GM18519 (cell line): ENCODE measurements around the gene TCEANC2.
"Not testable (repeated sequence)": the region's sequence is repeated elsewhere in the genome, so short reads cannot be mapped to it uniquely, and the experiment has no call there.

Experiments
- ATAC-seq: cut with Tn5 transposase; IDR thresholded peaks from one replicate; pipeline ENCODE4 v1.9.1; 2021; ENCODE audit warnings: mild to moderate bottlenecking, moderate library complexity; ENCODE audit not compliant: unreplicated experiment, low FRiP score

TCEANC2 gene

DNA sequence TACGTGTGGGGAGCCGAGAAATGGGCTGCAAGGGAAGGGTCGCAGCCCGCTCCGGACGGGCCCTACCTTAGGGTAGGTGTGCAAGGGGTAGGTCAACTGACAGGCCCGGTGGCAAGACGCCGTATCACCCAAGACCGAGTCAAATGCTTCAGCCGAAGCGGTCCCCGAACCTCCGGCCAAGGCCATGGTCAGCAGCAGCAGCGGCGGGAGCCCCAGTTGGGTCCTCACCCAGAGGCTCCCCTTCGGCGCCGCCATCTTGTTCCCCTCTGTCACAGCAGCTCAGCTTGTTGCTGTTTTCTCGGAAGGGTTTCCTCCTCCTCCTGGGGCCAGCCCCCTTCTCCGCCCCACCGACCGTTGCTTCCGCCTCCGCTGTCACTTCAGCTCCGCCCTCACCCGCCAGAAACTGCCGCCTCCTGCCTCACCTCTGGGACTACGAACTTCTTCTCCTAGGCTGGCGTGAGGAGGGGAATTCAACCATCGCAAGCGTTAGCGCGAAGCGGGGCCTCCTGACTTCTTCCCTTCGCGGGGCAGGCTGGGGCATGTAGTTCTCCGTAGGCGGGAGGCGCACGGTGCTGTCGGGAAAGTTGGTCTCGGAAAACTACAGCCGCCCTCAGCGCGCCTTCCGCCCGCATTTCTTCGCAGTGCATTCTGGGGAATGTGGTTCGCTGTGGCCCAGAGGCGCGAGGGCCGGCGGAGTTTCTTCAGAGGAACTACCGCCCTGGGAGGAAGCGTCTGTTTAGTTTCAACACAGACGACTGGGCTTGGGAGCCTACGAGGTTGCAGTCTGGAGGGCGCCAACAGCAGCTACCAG, at the start of gene TCEANC2, which contains the start of gene TMEM59:
Gene TCEANC2, plus strand, starts transcription at position 675 of the 811 bp plus-strand sequence. CDS start 815 bp downstream, outside the sequence.
Gene TMEM59, minus strand, starts transcription at position 271 of the 811 bp plus-strand sequence. Its CDS starts 16 bp downstream, at position 255.
- peak; percentile 92 for ATAC-seq

DNA sequence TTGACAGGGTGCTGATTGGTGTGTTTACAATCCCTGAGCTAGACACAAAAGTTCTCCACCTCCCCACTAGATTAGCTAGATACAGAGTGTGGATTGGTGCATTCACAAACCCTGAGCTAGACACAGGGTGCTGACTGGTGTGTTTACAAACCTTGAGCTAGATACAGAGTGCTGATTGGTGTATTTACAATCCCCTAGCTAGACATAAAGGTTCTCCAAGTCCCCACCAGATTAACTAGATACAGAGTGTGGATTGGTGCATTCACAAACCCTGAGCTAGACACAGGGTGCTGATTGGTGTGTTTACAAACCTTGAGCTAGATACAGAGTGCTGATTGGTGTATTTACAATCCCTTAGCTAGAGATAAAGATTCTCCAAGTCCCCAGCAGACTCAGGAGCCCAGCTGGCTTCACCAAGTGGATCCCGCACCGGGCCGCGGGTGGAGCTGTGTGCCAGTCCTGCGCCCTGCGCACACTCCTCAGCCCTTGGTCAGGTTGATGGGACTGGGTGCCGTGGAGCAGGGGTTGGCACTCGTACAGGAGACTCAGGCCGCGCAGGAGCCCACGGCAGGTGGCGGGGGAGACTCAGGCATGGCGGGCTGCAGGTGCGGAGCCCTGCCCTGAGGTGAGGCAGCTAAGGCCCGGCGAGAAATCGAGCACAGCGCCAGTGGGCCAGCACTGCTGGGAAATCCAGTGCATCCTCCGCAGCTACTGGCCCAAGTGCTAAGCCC, 49.5 kb upstream of the TCEANC2 start:
- ATAC-seq: not testable (repeated sequence)

DNA sequence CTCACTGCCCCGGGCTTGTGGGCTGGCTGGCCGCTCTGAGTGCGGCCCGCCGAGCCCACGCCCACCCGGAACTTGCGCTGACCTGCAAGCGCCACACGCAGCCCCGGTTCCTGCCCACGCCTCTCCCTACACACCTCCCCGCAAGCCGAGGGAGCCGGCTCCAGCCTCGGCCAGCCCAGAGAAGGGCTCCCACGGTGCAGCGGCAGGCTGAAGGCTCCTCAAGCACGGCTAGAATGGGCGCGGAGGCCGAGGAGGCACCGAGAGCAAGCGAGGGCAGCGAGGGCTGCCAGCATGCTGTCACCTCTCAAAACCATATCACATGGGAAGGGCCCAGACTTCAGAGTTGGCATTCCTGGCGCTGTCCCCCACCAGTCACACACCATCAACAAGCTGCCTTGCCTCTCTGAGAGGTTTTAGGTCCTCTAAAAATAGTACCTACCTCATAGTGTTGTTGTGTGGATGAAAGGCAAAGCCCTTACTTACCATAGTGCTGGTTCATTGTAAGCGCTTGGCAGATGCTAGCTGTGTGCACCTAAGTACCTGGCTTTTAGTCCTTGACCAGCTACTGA, 48.8 kb upstream of the TCEANC2 start:
- ATAC-seq: no peak

DNA sequence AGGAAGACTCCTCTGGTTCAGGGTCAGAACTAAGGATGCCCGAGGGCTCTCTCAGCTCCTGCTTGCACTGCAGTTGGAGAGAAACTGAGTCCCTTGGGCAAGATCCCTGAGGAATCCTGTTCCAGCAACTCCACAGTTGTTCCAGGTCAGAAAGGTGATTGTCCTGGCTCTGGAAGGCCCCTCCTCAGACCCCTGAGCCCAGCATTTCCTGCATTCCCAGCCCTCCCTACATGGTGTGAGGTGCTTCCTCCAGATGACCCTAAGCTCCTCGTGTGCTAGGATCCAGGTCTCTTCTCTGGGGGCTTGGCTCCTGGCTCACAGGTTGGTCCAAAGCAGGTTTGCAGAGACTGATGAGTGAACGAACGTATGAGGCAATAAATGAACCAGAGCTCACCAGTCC, 46.9 kb upstream of the TCEANC2 start:
- ATAC-seq: no peak

DNA sequence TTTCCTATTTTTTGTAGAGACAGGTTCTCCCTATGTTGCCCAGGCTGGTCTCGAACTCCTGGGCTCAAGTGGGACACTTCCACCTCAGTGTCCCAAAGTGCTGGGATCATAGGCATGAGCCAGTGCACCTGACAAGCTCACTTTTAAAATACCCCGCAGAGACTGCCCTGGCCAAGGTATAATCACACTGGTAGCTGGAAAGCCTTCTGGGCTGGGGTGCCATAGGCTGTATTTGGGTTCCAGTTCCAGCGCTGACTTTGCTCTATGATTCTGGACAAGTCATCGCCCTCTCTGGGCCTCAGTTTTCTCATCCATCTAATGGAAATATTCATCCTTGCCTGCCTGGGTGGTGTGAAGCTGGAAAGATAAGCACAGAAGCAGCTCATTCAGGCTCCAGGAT, 45.8 kb upstream of the TCEANC2 start:
- ATAC-seq: no peak

DNA sequence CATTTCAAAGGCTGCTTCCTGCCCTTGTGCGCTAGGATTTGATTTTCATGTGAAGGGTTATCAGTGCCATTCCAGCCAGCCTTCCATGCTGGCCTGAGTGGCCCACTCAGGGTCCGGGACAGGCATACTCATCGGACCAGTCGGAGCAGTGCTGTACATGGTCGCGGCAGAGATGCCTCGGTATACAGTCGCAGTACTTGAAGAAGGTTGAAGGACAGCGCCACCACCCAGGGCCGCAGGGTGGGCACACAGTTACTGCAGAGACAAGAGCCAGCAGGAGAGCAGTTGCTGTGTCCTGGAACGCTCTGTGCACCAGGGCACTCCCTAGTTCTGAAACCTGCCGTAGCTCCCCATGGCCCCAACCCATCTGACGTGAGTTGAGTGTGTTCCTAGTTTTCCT, 44.5 kb upstream of the TCEANC2 start:
- no peak for ATAC-seq

DNA sequence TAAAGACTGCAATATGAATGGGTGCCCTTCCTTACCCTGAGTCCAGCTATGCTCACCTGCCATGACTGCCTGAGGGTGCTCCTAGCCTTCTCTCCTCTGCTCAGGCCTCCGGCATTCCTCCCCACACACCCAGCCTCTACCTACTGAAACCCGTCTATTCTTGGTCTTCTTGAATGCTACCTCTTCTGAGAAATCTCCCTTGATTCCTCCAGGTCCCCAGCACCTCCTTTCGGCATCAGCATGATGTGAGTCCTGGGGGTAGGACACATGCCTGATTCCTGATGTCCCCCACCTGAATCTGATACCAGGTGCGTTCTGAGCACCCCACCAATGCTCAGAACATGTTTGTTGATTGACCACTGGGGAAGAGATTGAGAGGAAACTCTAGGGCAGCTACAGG, 44.0 kb upstream of the TCEANC2 start:
- ATAC-seq: no peak

DNA sequence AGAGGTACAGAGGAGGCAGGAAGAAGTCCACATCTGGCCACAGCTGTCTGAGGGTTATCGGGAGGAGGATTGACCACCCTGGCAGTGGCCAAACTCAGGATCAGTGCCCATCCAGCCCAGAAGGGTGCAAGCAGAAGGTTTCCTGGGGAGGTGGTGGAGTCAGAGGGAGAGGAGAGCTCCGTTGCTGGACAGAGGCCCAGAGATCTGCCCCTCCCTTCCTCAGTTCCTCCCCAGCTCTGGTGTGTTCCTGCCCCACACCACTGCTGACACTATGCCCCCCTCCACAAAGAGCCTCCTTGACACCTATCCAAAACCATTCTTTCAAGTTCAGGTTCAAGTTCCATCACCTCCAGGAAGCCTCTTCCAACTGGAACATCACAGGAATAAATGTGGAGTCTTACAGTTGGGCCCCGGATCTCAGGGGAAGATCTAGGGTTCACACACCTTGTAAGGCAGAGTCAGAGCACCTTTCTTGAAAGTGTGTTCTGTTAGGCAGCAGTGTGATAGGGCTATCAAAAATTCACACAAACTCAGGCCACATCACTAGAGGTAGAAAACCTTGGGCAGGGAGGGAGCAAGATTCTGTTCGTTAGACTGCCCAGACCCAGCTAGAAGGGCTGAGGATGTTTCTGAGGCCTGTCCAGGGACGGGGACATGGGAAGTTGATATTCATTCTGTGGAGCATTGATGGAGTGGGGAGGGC, 42.8 kb upstream of the TCEANC2 start:
- no peak for ATAC-seq

DNA sequence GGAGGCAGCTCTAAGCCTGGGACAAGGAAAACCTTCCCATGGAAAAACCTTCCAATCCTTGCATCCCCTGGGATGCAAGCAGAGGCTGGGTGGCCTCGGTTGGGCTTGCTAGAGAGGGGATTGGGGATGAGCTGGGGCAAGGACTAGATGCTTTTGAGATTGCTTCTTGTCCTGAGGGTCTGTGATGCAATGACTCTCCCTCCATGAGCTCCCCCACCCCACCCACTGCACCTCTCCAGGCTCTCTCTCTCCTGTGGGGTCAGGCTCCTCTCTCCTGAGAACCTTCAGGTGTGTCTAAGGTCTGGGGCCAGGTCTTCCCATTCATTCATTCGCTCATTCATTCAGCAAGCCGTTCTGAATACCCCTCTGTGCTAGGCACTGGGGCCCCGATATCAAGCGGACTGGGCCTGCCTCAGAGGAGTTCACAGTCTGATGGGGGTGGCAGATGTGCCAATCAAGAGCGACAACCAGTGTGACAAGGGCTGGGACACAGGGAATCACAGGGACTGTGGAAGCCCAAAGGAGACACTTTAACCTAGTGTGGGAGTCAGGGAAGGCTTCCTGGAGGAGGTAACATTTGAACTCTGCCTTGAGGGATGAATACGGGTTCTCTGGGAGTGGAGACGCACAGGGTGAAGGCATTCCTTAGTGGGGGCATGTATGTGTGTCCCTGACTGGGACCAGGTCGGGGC, 41.9 kb upstream of the TCEANC2 start:
- no peak for ATAC-seq

DNA sequence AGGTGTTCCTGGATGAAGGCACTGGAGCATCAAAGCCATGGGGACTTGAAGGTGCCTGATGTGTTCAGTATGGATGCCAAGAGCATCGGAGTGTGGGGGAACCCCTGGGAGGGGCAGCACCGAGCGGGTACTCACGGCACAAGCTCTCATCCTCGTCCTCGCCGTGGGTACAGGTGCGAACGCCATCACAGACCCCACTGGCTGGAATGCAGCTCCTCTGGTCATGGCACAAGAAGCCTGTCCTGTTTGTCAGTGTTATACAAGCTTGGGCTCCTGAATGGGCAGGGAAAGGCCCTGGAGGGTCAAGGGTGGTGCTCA, 41.4 kb upstream of the TCEANC2 start:
- ATAC-seq: no peak

DNA sequence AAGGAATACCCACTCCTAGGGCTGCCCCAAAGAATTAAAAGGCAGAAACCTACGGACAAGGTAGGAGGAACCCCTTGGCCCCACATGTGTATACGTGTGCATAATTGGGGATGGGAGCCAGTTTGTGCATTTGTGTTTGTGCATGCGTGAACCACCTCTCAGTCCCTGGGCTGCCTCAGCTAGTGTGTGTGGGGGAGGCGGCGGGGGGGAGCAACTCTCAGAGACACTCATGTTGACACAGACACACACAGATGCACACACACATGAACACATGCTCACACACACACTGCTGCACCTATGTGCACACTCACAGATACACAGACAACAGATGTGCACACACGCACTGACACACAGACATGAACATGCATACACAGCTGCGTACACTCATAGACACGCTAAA, 40.5 kb upstream of the TCEANC2 start:
- ATAC-seq: no peak

DNA sequence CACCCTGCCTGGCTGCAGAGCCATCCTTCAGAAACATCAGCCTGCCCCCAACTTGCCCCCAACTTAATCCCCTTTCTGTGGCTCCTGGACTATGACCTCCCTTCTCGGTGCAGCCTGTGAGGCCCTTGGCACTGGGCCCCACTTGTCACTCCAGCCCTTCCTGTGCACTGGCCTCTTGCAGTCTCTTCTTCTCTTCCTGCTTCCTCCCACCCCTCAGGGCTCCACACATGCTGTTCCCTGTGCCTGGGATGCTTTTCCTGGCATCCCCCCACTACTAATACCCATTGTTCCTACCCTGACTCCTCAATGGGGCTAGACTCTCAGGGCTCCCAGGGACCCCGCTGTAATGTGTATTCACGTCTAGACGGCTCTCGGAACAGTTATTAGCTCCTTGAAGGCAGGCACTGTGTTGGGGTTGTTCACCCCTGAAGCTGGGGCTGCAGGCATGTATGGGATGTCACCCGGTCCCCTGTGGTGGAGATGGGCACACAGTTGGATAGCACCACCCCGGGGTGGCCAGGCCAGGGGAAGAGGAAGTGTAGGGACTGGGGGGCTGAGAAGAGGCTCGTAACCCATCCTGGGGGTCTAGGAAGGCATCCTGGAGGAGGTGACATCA, 39.9 kb upstream of the TCEANC2 start:
- ATAC-seq: no peak

DNA sequence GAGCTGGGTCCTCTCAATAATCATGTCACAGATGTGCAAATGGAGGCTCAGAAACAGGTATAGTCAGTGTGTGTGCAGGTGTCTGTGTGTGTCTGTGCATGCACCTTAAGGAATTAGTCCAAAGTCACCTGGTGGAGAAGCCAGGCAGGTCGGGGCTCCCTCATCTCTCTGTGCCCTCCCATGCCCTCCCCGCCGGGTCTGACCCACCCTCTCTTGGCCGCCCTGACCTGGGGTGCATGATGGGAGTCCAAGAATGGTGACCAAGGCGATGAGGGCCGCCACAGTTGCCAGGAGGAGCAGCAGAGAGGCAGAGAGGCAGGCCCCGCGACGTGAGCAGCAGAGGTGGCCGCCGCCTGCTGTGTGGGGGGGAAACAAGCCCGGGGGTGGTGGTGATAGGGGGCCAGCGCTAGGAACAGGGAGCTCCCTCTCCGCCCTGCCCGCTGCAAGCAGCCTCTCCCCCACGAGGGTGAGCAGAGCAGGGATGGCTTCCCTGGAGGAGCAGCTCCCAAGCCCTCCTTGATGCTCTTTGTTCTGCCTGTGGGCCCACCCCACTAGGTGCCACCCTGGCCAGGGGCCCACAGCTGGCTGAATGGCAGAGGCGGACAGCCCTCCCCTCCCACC, 39.3 kb upstream of the TCEANC2 start:
- no peak for ATAC-seq

DNA sequence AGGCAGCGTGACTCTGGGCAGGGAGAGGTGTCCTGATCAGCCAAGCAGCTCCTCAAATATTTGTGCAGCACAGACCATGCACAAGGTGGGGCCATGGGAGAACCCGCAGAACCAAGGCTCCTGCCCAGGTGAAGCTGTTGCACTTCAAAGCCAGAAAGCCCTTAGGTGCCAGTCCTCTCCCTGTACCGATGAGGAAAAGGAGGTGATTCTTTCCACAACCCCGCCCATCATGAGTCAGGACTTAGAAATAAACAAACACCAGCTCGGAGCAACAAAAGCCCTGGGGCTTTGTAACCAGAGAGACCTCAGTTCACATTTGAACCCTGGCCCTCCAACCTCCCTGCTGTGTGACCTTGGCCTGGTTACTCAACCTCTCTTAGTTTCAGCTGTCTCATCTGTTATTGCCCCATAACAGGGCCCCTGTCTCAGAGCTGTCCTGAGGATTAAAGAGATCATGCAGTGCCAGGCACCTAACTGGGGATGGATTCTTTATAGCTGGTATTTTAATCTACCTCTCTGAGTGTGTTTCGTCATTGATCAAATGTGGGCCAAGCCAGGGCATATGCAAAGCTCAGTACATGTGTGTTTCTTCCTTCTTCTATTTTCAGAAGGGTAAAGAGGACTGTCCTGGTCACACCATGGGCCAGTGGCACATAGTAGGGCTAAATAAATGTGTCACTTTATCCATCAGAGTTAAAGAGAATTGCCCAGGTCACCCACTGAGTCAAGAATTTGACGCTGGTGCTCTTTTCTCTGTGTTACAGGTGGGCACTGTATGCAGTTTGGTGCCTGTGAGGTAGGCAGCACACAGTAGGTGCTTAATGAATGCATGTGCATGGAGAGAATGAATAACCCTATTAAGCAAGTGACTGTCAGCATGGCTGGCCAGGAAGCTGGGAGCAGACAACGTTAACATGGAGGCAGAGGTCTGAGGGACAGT, 36.8 kb upstream of the TCEANC2 start:
- ATAC-seq: no peak

DNA sequence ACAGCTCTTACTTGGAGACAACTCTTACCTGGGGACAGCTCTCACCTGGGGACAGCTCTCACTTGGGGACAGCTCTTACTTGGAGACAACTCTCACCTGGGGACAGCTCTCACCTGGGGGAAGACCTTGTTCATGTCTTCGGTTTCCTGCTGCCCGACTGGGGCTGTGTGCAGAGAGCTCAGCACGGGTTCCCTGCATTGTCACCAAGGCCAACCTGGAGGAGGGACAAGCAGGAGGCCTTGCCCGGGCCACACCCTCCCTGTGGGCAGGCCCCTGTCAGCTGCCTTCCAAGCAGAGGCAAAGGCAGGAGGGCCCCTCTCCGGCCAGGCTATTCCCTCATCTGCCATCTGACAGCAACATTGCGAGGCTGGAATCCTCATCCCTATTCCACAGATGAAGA, 35.4 kb upstream of the TCEANC2 start, which contains the start of gene LDLRAD1:
Gene LDLRAD1, minus strand, starts transcription at position 208 of the 400 bp plus-strand sequence. Its CDS starts 74 bp downstream, at position 134.
- no peak for ATAC-seq

DNA sequence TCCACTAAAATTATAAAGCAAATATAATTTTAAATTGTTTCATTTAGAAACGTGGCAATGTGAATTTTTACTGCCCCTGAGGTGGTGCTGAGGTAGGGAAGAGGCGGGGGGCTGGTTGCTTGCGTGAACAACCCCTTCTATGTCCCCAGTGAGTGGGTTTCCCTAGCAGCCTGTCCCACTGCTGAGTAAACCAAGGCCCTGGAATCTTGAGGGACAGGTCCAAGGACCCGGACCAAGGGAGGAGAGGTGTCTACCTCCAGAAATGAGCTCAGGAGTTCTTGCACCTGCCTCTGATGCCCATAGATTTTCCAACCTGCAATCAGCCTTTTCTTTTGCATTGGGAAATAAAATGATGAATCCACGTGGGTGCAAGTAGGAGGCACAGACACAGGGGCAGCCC, 34.8 kb upstream of the TCEANC2 start:
- ATAC-seq: no peak

DNA sequence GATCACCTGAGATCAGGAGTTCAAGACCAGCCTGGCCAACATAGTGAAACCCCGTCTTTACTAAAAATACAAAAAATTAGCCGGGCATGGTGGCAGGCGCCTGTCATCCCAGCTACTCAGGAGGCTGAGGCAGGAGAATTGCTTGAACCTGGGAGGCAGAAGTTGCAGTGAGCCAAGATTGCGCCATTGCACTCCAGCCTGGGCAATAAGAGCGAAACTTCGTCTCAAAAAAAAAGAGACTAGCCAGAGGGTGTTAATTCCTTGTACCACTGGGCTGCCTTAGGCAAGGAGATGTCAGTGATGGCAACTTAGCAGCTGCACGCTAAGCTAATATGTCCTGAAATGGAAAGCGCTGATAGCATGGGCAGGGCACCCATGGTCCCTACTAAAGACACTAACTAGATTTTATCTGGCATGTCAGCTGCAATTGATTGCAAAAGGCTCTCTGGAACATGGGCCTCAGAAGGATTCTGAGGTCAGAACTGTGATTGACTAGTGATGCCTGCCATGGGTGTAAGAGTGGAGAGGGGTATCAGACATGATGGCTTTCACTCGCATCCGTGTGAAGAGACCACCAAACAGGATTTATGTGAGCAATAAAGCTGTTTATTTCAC, 33.7 kb upstream of the TCEANC2 start:
- ATAC-seq: not testable (repeated sequence)

DNA sequence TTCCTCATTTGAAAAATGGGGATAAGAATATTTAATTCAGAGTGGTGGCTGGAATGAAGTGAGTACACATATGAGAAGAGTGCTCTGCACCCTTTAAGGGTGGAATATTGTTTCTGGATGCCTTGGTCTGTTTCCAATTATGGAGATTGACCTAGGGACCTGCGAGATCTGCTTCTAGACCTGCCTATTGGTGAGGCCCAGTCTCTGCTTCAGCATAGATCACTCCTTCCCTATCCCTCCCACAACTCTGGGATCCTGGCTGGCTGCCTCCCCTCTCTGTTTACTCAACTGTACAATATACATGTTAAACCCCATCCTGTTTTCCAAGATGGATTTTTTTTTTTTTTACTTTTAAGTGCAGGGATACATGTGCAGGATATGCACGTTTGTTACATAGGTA, 29.1 kb upstream of the TCEANC2 start:
- ATAC-seq: no peak
